ENCODE measurements around the gene FGFR3. TPM values are rescaled to one million over a fixed set of nuclear protein-coding genes. Genes with fewer than 3 reads are reported as not detected.

The FGFR3 gene
- total and polyA plus RNA-seq, 2 experiments from 2014 or later: 0.10 to 0.97 TPM

DNA sequence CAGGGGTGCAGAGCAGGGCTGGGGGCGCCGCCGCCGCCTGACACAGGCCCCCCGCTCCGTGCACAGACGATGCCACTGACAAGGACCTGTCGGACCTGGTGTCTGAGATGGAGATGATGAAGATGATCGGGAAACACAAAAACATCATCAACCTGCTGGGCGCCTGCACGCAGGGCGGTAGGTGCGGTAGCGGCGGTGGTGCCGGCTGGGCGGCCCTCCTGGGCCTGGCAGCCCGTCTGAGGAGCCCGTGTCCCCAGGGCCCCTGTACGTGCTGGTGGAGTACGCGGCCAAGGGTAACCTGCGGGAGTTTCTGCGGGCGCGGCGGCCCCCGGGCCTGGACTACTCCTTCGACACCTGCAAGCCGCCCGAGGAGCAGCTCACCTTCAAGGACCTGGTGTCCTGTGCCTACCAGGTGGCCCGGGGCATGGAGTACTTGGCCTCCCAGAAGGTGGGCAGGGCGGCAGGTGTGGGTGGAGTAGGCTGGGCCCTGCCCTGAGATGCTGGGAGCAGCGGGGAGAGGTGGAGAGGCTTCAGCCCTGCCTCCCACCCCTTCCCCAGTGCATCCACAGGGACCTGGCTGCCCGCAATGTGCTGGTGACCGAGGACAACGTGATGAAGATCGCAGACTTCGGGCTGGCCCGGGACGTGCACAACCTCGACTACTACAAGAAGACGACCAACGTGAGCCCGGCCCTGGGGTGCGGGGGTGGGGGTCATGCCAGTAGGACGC is 12.6 kb downstream of the FGFR3 start:
- Histone ChIP-seq H3K27ac (no peak overlapping the region), H3K9me2 (ENCODE audit: insufficient read depth) (no peaks in the 10 kb centered on the region), H3K4me3 (no peak overlapping the region), H2AFZ (no peak overlapping the region), H3K79me2 (ENCODE audit: insufficient read depth) (no peaks in the 10 kb centered on the region), H3K27me3 (replicated peaks; ENCODE audit: insufficient read depth) (no peaks in the 10 kb centered on the region), H3K4me1 (ENCODE audit: insufficient read depth) (no peaks in the 10 kb centered on the region), H3K4me2 (ENCODE audit: unreplicated experiment) (no peak overlapping the region), H3F3A (ENCODE audit: insufficient read depth) (no peaks in the 10 kb centered on the region), H3K9me3 (ENCODE audit: low read depth) (no peaks in the 10 kb centered on the region), H4K20me1 (ENCODE audit: insufficient read depth) (no peaks in the 10 kb centered on the region), H3K9ac (no peak overlapping the region), H3K36me3 (ENCODE audit: low read depth) (no peaks in the 10 kb centered on the region)
- no peak for DNase-seq
- in situ Hi-C loops (cut with MboI): no loop called here
- 87% methylated on average over 33 to 41 of the region's 47 CpGs for WGBS, 2 experiments (ENCODE audit: low coverage in 1 of 2, low lambda C conversion rate in 2 of 2, missing lambda C conversion rate in 2 of 2)
- TF ChIP-seq EZH2phosphoT487 (IDR thresholded peaks at IDR 0.05; ENCODE audit: insufficient read depth, low read depth) (no peak), EZH2 (IDR thresholded peaks at IDR 0.05; ENCODE audit: insufficient read depth, poor library complexity, severe bottlenecking) (no peak)

DNA sequence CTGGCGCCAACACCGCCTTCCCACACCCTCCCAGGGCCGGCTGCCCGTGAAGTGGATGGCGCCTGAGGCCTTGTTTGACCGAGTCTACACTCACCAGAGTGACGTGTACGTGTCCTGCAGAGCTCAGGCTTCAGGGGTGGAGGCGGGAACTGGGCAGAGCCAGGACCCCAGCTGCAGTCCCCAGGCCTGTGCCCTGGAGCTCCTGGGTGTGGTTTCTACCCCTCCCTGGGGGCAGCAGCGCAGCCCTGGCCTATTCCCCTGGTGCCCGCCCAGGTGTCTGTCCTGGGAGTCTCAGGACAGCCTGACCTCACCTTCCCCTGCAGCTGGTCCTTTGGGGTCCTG is 13.1 kb downstream of the FGFR3 start:
- Histone ChIP-seq H3K9me2 (ENCODE audit: insufficient read depth) (no peaks in the 10 kb centered on the region), H4K20me1 (ENCODE audit: insufficient read depth) (no peaks in the 10 kb centered on the region), H3K4me3 (no peak overlapping the region), H3K4me2 (ENCODE audit: unreplicated experiment) (no peak overlapping the region), H3K9me3 (ENCODE audit: low read depth) (no peaks in the 10 kb centered on the region), H3K27ac (no peak overlapping the region), H3F3A (ENCODE audit: insufficient read depth) (no peaks in the 10 kb centered on the region), H3K4me1 (ENCODE audit: insufficient read depth) (no peaks in the 10 kb centered on the region), H3K79me2 (ENCODE audit: insufficient read depth) (no peaks in the 10 kb centered on the region), H3K9ac (no peak overlapping the region), H3K36me3 (ENCODE audit: low read depth) (no peaks in the 10 kb centered on the region), H2AFZ (no peak overlapping the region), H3K27me3 (replicated peaks; ENCODE audit: insufficient read depth) (no peaks in the 10 kb centered on the region)
- no peak for TF ChIP-seq EZH2 (IDR thresholded peaks at IDR 0.05; ENCODE audit: insufficient read depth, poor library complexity, severe bottlenecking)
- TF ChIP-seq EZH2phosphoT487 (IDR thresholded peaks at IDR 0.05; ENCODE audit: insufficient read depth, low read depth): no peak
- 88 to 94% methylated on average over 10 to 11 of the region's 11 CpGs for WGBS, 2 experiments (ENCODE audit: low coverage in 1 of 2, low lambda C conversion rate in 2 of 2, missing lambda C conversion rate in 2 of 2)
- in situ Hi-C loops (cut with MboI): no loop called here
- no peak for DNase-seq

DNA sequence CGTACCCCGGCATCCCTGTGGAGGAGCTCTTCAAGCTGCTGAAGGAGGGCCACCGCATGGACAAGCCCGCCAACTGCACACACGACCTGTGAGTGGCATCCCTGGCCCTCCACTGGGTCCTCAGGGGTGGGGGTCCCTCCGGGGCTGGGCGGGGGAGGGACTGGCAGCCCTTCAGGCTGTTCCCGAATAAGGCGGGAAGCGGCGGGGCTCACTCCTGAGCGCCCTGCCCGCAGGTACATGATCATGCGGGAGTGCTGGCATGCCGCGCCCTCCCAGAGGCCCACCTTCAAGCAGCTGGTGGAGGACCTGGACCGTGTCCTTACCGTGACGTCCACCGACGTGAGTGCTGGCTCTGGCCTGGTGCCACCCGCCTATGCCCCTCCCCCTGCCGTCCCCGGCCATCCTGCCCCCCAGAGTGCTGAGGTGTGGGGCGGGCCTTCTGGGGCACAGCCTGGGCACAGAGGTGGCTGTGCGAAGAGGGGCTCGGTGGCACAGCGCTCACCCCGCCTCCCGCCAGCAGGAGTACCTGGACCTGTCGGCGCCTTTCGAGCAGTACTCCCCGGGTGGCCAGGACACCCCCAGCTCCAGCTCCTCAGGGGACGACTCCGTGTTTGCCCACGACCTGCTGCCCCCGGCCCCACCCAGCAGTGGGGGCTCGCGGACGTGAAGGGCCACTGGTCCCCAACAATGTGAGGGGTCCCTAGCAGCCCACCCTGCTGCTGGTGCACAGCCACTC is 13.7 kb downstream of the FGFR3 start:
- Histone ChIP-seq H3K9me3 (ENCODE audit: low read depth) (no peaks in the 10 kb centered on the region), H3K27me3 (replicated peaks; ENCODE audit: insufficient read depth) (no peaks in the 10 kb centered on the region), H3K79me2 (ENCODE audit: insufficient read depth) (no peaks in the 10 kb centered on the region), H4K20me1 (ENCODE audit: insufficient read depth) (no peaks in the 10 kb centered on the region), H2AFZ (no peak overlapping the region), H3K4me1 (ENCODE audit: insufficient read depth) (no peaks in the 10 kb centered on the region), H3K4me3 (no peak overlapping the region), H3K9me2 (ENCODE audit: insufficient read depth) (no peaks in the 10 kb centered on the region), H3F3A (ENCODE audit: insufficient read depth) (no peaks in the 10 kb centered on the region), H3K36me3 (ENCODE audit: low read depth) (no peaks in the 10 kb centered on the region), H3K4me2 (ENCODE audit: unreplicated experiment) (no peak overlapping the region), H3K9ac (no peak overlapping the region), H3K27ac (no peak overlapping the region)
- DNase-seq: no peak
- WGBS, 2 experiments (ENCODE audit: low coverage in 1 of 2, low lambda C conversion rate in 2 of 2, missing lambda C conversion rate in 2 of 2): 79 to 80% methylated on average over 17 to 41 of the region's 41 CpGs
- TF ChIP-seq EZH2phosphoT487 (IDR thresholded peaks at IDR 0.05; ENCODE audit: insufficient read depth, low read depth) (no peak), EZH2 (IDR thresholded peaks at IDR 0.05; ENCODE audit: insufficient read depth, poor library complexity, severe bottlenecking) (no peak)
- in situ Hi-C loops (cut with MboI): no loop called here

DNA sequence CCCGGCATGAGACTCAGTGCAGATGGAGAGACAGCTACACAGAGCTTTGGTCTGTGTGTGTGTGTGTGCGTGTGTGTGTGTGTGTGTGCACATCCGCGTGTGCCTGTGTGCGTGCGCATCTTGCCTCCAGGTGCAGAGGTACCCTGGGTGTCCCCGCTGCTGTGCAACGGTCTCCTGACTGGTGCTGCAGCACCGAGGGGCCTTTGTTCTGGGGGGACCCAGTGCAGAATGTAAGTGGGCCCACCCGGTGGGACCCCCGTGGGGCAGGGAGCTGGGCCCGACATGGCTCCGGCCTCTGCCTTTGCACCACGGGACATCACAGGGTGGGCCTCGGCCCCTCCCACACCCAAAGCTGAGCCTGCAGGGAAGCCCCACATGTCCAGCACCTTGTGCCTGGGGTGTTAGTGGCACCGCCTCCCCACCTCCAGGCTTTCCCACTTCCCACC is 14.3 kb downstream of the FGFR3 start:
- Histone ChIP-seq H3K79me2 (ENCODE audit: insufficient read depth) (no peaks in the 10 kb centered on the region), H3K4me1 (ENCODE audit: insufficient read depth) (no peaks in the 10 kb centered on the region), H3K27ac (no peak overlapping the region), H3K9me2 (ENCODE audit: insufficient read depth) (no peaks in the 10 kb centered on the region), H3F3A (ENCODE audit: insufficient read depth) (no peaks in the 10 kb centered on the region), H3K27me3 (replicated peaks; ENCODE audit: insufficient read depth) (no peaks in the 10 kb centered on the region), H3K9ac (no peak overlapping the region), H4K20me1 (ENCODE audit: insufficient read depth) (no peaks in the 10 kb centered on the region), H2AFZ (no peak overlapping the region), H3K4me2 (ENCODE audit: unreplicated experiment) (no peak overlapping the region), H3K4me3 (no peak overlapping the region), H3K36me3 (ENCODE audit: low read depth) (no peaks in the 10 kb centered on the region), H3K9me3 (ENCODE audit: low read depth) (no peaks in the 10 kb centered on the region)
- TF ChIP-seq EZH2phosphoT487 (IDR thresholded peaks at IDR 0.05; ENCODE audit: insufficient read depth, low read depth) (no peak), EZH2 (IDR thresholded peaks at IDR 0.05; ENCODE audit: insufficient read depth, poor library complexity, severe bottlenecking) (no peak)
- no peak for DNase-seq
- in situ Hi-C loops (cut with MboI): no loop called here
- WGBS, 2 experiments (ENCODE audit: low coverage in 1 of 2, low lambda C conversion rate in 2 of 2, missing lambda C conversion rate in 2 of 2): 64 to 72% methylated on average over 13 to 15 of the region's 16 CpGs
